ENCODE data around the gene SLC9A1. TPM values are rescaled to one million over a fixed set of nuclear protein-coding genes. Genes with fewer than 3 reads are reported as not detected.

The SLC9A1 gene
- total RNA-seq, 1 experiment from 2014 or later, result 21.7 TPM

DNA sequence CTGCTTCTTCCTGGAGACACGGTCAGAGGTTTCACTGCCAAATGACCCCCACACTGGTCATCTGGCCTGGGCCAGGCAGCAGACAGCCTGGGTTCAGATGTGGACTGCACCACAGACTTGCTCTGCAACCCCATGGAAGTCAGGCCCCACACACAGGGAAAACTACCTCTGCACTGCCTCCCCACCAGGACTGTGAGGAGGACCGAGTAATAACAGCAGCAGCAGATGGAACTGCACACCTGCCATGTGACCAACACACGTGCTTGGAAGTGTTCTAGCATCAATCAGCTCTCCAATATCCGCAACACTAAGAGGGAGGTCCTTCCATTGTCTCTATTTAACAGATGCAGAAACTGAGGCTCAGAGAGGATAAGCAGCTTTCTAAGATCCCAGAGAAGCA is 51.4 kb downstream of the SLC9A1 start (continued):
- TF ChIP-seq, protein P1, sequence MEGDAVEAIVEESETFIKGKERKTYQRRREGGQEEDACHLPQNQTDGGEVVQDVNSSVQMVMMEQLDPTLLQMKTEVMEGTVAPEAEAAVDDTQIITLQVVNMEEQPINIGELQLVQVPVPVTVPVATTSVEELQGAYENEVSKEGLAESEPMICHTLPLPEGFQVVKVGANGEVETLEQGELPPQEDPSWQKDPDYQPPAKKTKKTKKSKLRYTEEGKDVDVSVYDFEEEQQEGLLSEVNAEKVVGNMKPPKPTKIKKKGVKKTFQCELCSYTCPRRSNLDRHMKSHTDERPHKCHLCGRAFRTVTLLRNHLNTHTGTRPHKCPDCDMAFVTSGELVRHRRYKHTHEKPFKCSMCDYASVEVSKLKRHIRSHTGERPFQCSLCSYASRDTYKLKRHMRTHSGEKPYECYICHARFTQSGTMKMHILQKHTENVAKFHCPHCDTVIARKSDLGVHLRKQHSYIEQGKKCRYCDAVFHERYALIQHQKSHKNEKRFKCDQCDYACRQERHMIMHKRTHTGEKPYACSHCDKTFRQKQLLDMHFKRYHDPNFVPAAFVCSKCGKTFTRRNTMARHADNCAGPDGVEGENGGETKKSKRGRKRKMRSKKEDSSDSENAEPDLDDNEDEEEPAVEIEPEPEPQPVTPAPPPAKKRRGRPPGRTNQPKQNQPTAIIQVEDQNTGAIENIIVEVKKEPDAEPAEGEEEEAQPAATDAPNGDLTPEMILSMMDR (IDR thresholded peaks at IDR 0.05 in 2 of 3, conservative IDR thresholded peaks at IDR 0.05 in 1 of 3; ENCODE audit: borderline replicate concordance in 1 of 3, insufficient read depth in 1 of 3, low read depth in 2 of 3, low read length in 2 of 3), result no peak

DNA sequence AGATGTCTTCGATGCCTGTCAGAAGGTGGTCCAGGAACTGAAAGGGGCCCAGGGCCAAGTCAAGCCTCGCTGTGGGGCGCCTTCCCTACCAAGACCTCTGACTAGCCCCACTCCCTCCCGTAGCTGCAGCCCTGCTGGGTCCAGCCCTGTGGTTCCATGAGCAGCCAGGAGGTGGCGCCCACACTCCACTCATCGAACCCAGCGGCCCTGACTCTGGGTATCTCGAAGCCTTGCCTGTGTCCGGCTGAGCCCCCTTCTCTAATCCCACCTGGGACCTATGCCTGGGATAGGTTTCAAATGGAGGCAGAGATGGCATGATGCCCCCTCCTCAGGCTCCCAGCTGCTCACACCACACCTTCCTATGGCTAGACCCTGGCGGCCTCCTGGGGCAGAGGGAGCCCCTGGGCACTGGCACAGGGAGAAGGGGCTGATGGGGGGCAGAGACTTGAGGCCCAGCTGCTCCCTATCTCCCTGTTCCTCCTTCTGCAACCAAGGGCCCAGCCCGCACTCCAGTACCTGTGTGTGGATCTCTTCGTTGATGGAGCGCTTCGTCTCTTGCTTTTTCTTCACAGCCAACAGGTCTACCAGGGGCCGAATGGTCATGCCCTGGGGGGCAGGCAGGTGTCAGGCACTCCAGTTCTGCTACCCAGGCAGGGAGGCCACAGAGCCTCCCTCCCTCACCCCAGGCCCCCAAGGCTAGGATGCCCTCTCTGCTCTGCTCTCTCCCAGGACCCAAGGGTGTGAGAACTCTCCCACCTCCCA is 52.0 kb downstream of the SLC9A1 start:
- H2AFZ ChIP-seq (ENCODE audit: low read depth, low read length, poor library complexity, severe bottlenecking), result no peak overlapping the region
- H4K20me1 ChIP-seq (ENCODE audit: insufficient read depth), result no peaks in the 10 kb centered on the region
- no peaks in the 10 kb centered on the region for H3K36me3 ChIP-seq (ENCODE audit: control insufficient read depth in 1 of 2, insufficient read depth in 2 of 2, low read length in 2 of 2)
- H3K4me1 ChIP-seq (ENCODE audit: control insufficient read depth in 1 of 2, insufficient read depth in 2 of 2, low read length in 2 of 2), result peaks cover 9 to 42% of the 10 kb centered on the region in 2 experiments
- no peak overlapping the region for H3K27ac ChIP-seq (ENCODE audit: low read depth, low read length)
- BruUV-seq (replicated peaks), result no TSS peak
- ChIA-PET POLR2A (interaction anchor here (1.0 to 1.2 kb wide), 2 partner anchors 52 to 194 kb away, joined by 3 to 4 read pairs; partner anchors contain the start of gene SLC9A1), CTCF (interaction anchor here (0.9 to 11.1 kb wide), 10 partner anchors 9 to 199 kb away, joined by 3 to 219 read pairs (median 7); no protein-coding TSS in a partner anchor), RAD21 (ENCODE audit: low non-redundant PET in 1 of 2, low total read pairs in 2 of 2, uncharacterized antibody in 2 of 2, unreplicated experiment in 2 of 2) (interaction anchor here (0.6 to 1.0 kb wide), 2 partner anchors 58 to 105 kb away, joined by 3 read pairs; no protein-coding TSS in a partner anchor)
- H3K79me2 ChIP-seq (ENCODE audit: insufficient read depth, low read length), result no peaks in the 10 kb centered on the region
- no peak overlapping the region for H3K9ac ChIP-seq (ENCODE audit: low read length)
- peak; percentile 97 for TF ChIP-seq RAD21 (IDR thresholded peaks at IDR 0.05; ENCODE audit: low read depth)
- TF ChIP-seq, protein P2, sequence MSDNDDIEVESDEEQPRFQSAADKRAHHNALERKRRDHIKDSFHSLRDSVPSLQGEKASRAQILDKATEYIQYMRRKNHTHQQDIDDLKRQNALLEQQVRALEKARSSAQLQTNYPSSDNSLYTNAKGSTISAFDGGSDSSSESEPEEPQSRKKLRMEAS (IDR thresholded peaks at IDR 0.05), result no peak
- no peak for TF ChIP-seq EZH2phosphoT487 (IDR thresholded peaks at IDR 0.05; ENCODE audit: borderline replicate concordance)
- no peak for TF ChIP-seq CEBPB (IDR thresholded peaks at IDR 0.05; ENCODE audit: low read depth)
- no peak for TF ChIP-seq YY1 (IDR thresholded peaks at IDR 0.05; ENCODE audit: extremely low read depth, insufficient replicate concordance, low read depth, low read length)
- TF ChIP-seq, protein P1 (IDR thresholded peaks at IDR 0.05 in 2 of 3, conservative IDR thresholded peaks at IDR 0.05 in 1 of 3; ENCODE audit: borderline replicate concordance in 1 of 3, insufficient read depth in 1 of 3, low read depth in 2 of 3, low read length in 2 of 3), result peak; percentile 91 to 96 (median 95)
- TF ChIP-seq REST (IDR thresholded peaks at IDR 0.05; ENCODE audit: low read depth), result no peak
- intact Hi-C loops (cut with micrococcal nuclease), result loop anchor here (1.0 kb wide), 1 partner anchor 181 kb away; no protein-coding TSS in a partner anchor
- DNase-seq (ENCODE audit: low read depth, low spot score) (no peak), ATAC-seq (peak; percentile 83)
- no peaks in the 10 kb centered on the region for H3K9me3 ChIP-seq (ENCODE audit: control insufficient read depth in 1 of 2, insufficient read depth in 1 of 2, low read depth in 1 of 2, low read length in 2 of 2)
- no peaks in the 10 kb centered on the region for H3K9me2 ChIP-seq (ENCODE audit: insufficient read depth)
- H3K27me3 ChIP-seq (ENCODE audit: insufficient read depth, low read length), result no peaks in the 10 kb centered on the region
- H3K4me2 ChIP-seq (ENCODE audit: low read length), result no peak overlapping the region
- H3K4me3 ChIP-seq (replicated peaks in 1 of 2; ENCODE audit: low read depth in 1 of 2, low read length in 2 of 2), result no peak overlapping the region
